Colon (tissue), 2 donors: ENCODE results near the gene SOCS7.
"Not testable (repeated sequence)": the region's sequence is repeated elsewhere in the genome, so short reads cannot be mapped to it uniquely, and the experiment has no call there.

Experiments used
- FAIRE-seq: peaks from 2 replicates; lab custom pipeline; 2012; peaks lifted over from hg19 to GRCh38; lab: Jason Lieb, UNC
- donor health status: control.
- donor health status: control.

SOCS7 gene

DNA sequence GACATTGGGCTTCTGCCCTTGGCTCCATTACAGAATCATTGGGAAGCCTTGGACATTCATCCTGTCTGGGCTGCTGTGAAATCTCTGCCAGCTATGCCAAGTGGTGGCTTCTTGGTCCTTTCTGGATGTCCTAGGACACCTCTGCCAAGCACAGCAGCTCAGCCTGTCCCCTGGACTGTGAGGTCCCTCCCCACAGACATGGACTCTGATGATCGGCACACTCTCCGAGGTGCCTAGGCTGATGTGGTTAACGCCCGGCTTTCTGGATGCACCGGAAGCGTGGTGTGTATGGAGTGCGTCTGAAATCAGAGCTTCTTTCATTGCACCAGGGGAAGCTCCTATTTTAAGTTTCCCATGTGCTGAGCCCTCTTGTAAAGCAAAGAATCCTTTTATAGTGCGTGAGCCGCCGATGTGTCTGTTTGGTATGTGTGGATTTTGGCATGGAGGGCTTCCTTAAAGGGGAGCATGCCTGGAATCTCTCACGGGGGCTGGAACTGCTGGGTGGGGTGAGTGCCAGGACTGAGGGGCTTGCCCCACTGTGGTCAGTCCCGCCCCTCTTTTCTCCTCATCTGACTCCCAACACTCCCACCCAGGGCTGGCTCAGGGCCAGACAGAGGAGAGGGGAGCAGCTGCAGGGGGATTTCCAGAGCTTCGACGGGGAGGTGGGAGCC, 69.7 kb downstream of the SOCS7 start:
- no peak for FAIRE-seq

- no peak for FAIRE-seq
Measured at GRCh38 chr17:38421871-38422827, 70.5 kb downstream of the SOCS7 start.

- no peak for FAIRE-seq
Measured at GRCh38 chr17:38424297-38424972, 72.8 kb downstream of the SOCS7 start.

DNA sequence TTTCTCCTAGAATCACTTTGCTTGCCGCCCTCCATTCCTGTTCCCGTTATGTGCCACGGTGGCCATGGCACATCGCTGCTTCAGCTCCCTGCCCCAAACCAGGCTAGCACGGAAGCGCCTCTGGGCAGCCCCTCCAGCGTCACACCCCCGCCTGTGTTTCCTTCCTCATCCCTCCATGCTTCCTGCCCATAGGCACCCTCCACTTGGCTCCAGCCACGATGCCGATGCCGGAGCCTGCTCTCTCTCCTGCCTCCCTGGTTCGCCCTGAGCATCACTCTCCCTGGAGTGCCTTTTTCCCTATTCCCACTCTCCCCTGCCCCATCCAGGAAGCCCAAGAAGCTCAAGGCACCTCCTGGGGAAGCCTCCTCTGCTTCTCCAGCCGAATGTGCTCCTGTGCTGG, 73.4 kb downstream of the SOCS7 start:
- no peak for FAIRE-seq

DNA sequence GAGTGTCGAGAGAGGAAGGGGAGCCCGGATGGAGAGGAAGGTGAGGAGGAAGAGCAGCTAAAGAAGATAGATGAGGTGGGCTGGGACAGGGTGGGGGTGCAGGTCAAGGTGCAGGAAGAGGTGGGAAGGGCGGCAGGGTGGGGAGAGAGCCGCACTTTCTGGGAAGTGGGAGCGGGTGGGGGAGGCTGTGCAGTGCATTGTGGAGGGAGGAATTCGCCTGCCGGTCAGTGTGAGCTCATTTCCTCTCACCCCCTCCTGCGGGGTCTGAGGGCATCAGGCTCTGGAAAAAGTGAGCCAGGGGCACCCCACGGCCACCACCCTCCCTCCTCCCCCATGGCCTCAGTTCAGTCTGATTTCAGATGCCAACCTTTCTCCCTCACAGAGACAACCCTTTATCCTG, 74.1 kb downstream of the SOCS7 start:
- FAIRE-seq: no peak

DNA sequence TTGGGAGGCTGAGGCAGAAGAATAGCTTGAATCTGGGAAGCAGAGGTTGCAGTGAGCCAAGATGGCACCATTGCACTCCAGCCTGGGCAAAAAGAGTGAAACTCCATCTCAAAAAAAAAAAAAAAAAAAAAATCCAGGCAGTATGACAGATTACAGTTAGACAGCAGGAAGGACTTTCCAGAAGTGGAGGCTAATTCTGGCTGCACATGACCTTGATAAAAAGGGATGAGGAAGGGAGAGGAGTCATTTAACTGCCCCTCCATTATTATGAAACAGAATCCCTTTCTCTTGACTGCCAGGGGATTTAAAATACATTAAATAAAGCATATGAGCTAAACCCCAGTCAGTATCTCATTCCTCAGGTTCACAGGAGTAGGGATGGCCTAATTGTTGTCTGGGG, 74.8 kb downstream of the SOCS7 start:
- no peak for FAIRE-seq

GRCh38 chr17:38427160-38427949, 75.7 kb downstream of the SOCS7 start:
- FAIRE-seq: no peak

DNA sequence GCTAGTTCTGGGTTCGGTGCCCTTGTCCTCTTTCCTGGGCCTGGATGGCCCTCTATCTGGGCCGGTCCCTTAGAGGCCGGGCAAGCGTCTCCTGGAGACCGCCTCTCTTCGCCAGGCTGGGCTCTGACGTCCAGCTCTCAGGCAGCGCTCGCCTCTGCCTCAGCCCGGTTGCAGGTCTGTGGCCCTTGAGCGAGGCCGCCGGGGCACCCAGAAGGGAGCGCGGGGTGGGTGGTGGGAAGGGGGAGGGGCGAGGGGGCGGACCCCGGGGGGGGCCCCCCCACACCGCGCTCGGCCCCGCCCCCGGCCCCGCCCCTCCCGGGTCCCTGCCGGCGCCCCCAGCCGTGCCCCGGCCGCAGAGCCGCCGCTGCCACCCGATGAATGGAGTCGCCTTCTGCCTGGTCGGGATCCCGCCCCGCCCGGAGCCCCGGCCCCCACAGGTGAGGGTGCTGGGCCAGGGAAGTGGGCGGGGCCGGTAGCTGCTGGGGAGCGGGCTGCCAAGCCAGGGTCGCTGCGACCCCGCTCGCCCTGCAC, 76.5 kb downstream of the SOCS7 start, which contains the start of gene ARHGAP23:
ARHGAP23 (plus strand) TSS at position 353 of the 531 bp plus-strand sequence; CDS start at position 375, 22 bp downstream.
- FAIRE-seq: no peak

- FAIRE-seq: no peak
Measured at GRCh38 chr17:38428643-38429371, 77.2 kb downstream of the SOCS7 start.

DNA sequence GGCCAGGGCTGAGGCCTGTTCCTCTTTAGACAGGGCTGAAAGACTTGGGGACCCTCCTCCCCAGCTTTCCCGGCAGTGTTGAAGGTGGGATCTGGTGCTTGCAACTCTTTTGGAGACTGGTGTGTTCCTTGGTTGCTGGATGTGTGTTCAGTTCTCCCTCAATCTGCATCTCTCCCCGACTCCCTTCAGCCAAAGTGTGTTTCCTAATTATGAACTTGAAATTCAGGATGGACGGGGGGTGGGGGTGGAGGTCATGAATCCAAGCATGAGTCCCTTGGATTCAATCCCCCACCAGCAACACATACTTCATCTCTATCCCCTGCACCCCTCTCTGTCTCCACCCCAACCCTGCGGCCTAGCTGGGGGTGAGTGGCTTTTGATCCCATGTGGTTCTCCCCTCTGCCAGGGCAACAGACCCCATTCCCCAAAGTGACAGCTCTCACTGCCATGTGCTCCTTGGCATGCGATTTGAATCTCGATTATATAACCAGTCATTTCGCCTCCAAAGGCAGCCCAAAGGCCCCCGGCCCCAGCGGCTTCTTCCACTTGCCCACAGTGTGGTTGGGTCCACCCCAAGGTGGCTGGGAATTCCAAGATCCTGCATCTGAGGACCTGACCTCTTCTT, 77.9 kb downstream of the SOCS7 start:
- FAIRE-seq: no peak

DNA sequence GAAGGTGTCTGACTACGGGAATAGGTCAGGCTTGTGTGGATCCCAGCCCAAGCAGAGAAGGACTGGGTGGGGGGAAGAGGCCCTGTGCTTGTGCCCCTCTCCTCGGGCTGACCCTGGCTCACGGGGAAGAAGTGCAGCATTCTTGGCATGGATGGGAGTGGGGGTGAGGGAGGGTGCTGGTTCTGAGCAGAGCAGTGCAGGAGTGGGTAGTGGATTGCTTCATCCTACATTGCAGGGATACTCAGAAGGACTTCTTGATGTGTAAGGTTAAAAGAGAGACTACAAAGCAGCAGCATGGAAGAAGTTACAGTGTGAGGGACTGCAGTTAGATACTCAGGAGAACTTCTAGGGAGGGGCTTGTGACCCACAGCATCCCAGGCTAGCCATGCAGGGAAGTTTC, 78.7 kb downstream of the SOCS7 start:
- FAIRE-seq: no peak

DNA sequence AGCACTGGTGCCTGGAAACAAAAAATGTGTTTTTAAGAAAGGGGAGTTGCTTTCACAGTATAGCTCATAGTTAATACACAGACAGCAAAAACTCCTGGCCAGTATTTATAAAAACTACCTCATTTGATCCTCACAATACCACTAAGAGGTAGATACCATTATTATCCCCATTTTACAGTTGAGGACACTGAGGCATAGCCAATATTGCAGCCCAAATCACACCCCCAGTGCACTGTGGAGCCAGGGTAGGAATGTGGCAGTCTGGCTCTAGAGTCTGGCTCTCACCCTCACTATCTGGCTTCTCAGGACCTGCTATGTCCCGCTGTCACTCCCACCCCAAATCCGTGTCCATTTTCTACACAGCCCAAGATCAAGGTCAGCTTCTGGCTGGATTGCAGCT, 79.2 kb downstream of the SOCS7 start:
- no peak for FAIRE-seq

DNA sequence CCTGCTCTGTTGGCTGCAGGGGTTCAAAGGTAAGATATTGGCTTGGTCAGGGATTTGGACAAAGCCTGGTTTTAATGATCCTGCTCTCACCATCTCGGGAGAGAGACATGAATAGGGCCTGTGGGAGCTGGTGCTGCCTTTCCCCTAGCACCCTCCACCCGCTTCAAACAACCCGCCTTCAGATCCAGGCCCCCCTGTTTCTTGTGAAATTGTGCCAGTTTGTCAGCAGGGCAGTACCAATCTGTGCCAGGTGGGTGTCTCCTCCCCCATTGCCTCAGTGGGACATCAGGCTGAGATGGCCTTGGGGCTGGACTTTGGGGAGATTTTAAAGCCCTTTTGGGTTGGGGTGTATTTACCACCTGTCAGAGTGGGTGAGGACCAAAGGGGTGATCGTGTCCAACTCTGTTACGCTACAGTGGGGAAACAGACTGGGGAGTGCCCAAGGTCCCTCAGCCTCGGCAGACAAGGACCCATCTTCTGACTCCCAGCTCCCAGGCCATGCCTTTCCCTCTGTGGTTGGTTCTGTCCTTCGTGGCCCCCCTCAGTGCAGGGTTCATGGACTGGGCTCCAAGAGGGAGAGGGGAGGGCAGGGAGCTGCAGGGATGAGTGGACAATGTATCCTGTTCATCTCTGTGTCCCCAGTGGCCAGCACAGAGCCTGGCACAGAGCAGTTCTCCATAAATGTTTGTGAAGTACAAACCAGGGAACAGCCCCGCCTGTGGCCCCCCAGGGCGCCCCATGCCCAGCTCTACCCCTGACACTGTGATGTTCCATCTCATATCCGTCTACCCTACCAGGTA, 79.9 kb downstream of the SOCS7 start:
- FAIRE-seq: no peak

DNA sequence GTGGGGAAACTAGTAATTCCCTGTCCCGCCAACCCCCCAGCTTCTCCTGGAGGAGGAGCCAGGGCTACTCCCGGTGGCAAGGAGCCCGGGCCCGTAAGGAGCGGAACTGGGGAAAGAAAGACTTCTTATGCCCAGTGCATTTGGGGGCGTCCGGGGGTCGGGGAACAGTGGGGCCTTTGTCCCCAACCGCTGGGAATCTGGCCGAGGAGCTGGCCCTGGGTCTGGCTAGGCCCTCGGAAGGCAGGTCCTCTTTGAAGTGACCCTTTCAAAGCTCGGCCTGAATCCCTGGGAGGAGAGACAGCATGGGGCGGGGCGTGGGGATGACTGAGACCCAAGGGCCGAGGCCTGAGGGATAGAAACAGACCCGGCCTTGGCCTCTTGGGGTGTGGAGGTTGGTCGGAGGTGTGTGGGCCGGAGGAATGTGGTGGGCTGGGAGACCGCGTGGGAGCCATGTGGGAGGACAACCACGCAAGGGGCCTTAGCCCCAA, 82.6 kb downstream of the SOCS7 start:
- FAIRE-seq: no peak

- no peak for FAIRE-seq
Measured at GRCh38 chr17:38435795-38436194, 84.2 kb downstream of the SOCS7 start.

DNA sequence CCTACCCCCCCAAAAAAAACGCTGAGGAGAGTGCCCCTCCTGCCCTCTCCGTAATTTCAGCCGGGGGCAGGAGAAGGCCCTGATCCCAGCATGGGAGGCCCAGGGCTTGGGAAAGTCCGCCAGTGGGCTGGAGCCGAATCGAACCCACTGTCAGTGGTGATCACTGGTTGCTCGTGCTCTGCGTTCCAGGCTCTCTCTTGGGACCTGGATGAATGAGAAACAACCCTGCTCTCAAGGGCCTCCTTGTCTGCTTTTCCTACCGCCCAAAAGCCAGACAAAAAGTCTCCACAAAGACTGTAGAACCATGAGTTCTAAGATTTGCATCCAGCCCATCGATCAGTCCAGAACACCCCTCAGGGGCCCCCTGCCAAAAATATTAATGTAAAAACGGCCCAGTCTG, 84.7 kb downstream of the SOCS7 start:
- FAIRE-seq: no peak

- not testable (repeated sequence) for FAIRE-seq
Measured at GRCh38 chr17:38437313-38437712, 85.7 kb downstream of the SOCS7 start.

GRCh38 chr17:38439436-38439835, 87.8 kb downstream of the SOCS7 start:
- no peak for FAIRE-seq

DNA sequence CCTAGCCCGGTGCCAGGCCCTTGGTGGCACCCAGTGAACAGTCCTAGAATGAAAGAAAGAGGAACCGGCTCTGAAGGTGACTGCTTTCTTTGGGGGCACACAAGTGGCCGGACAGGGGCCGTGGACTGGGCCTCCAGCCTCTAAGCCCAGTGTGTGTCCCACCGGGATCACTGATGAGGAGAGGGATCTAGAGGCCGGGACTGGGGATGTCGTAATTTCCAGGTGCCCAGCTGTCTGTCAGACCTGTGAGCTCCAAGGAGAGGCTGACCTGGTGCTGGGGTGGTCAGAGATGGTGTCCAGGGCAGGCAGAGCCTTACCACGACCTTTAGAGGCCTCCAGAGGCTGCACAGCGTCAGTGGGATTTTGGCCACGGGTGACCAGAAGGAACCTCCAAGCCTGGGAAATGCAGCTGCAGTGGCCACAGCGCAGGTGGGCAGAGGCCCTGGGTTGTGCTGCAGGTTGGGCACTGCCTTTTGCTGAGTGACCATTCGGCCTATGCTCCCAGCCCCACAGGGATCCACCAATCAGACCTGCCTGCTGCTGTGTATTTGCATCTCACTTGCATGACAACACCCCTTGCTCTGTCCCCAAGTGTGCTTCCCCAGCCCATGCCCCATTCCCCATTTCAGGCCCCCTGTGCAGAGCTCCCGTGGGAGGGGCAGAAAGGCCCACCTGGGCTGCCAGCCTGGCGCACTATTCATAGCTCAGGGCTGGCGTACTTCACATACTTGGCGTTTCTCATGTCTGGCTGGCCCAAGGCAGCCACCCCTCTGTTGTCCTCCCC, 89.2 kb downstream of the SOCS7 start:
- no peak for FAIRE-seq
